Heart left ventricle (tissue), 16 donors: ENCODE results near the gene ATG12. TPM values are rescaled to one million over a fixed set of nuclear protein-coding genes. Genes with fewer than 3 reads are reported as not detected.

Experiments
- ATAC-seq, 4 donors: fragments of 200-7000 bp; cut with Tn5 transposase; one replicate each; pipeline ENCODE4 v1.9.1; 2020 to 2022; ENCODE audit warnings: moderate library complexity in 4 of 4, mild to moderate bottlenecking in 3 of 4, moderate number of reproducible peaks in 1 of 4
- DNase-seq, 5 donors: peaks; one replicate each; pipeline ENCODE4 v3.0.0-alpha.2; 2020
- H3K27ac ChIP-seq, 12 donors: fragments of 200-600 bp; sonication (generic) in 4 of 12; one replicate each; pipeline versions ENCODE4 v1.5.0 to v1.8.0; 2016 to 2022; ENCODE audit warnings: mild to moderate bottlenecking in 2 of 12
- H3K27me3 ChIP-seq, 9 donors: fragments of 200-600 bp; sonication (generic) in 2 of 9; one replicate each; pipeline versions ENCODE4 v1.5.1 to v1.8.0; 2016 to 2022; ENCODE audit warnings: mild to moderate bottlenecking in 3 of 9
- H3K36me3 ChIP-seq, 9 donors: fragments of 200-600 bp; sonication (generic) in 2 of 9; one replicate each; pipeline versions ENCODE4 v1.5.0 to v1.8.0; 2018 to 2022; ENCODE audit warnings: mild to moderate bottlenecking in 2 of 9
- H3K4me1 ChIP-seq, 12 donors: fragments of 200-600 bp; sonication (generic) in 4 of 12; one replicate each; pipeline versions ENCODE4 v1.5.0 to v1.8.0; 2016 to 2022; ENCODE audit warnings: mild to moderate bottlenecking in 3 of 12
- H3K4me3 ChIP-seq, 12 donors: fragments of 200-600 bp; sonication (generic) in 4 of 12; one replicate each; pipeline versions ENCODE4 v1.5.0 to v1.8.0; 2017 to 2022; ENCODE audit warnings: mild to moderate bottlenecking in 9 of 12, moderate library complexity in 4 of 12
- H3K9me3 ChIP-seq, 12 donors: fragments of 200-600 bp; sonication (generic) in 4 of 12; one replicate each; pipeline versions ENCODE4 v1.5.0 to v1.8.0; 2016 to 2022; ENCODE audit warnings: mild to moderate bottlenecking in 1 of 12
- POLR2A ChIP-seq, 2 donors: fragments of 450-650 bp; IDR thresholded peaks; one replicate each; pipeline ENCODE4 v1.6.1; 2017; ENCODE audit warnings: antibody characterized with exemption in 2 of 2, mild to moderate bottlenecking in 2 of 2, moderate library complexity in 2 of 2
- WGBS, 4 donors: extraction: QIAGEN DNeasy Blood & Tissue Kit in 2 of 4; methylation state at CpG; one replicate each; pipeline versions ENCODE4 v1.1.5 to v1.1.7; 2013 to 2018; 5-methylcytosine and 5-hydroxymethylcytosine counted together
- intact Hi-C, 10 donors: fragments of 100-400 bp; cut with DNase I; formaldehyde crosslinking; loops; one replicate each; pipeline versions ENCODE4 v1.11.1 to v1.14.2; 2022
- polyA plus RNA-seq, 2 donors: library from polyadenylated mRNA; stranded (reverse); fragments of 200-250 nt; gene quantifications; one replicate each; pipeline ENCODE4 v1.2.3, GENCODE V29; 2013
- total RNA-seq, 9 donors: library from RNA; depleted of rRNA in 2 of 9; stranded (reverse); fragments of >200 nt in 2 of 9; fragmentation: NEBNext Ultra II Directional in 3 of 9; extraction: Animal tissue kit (Norgen Biotek cat#: 25700) in 3 of 9; gene quantifications; one replicate each; pipeline versions ENCODE4 v1.1.0 to v1.2.4, GENCODE V29; 2016 to 2023
- TF ChIP-seq, protein P1 (sequence below), 12 donors: fragments of 200-600 bp; sonication (generic) in 4 of 12; IDR thresholded peaks; one replicate each; pipeline versions ENCODE4 v1.5.0 to v1.8.0; 2018 to 2022; ENCODE audit warnings: antibody characterized with exemption in 12 of 12, mild to moderate bottlenecking in 5 of 12
- donor health status: ischemic (EF 13 %, LVEDD 7.1; RV severe dilation, severe dysfunction).
- donor health status: healthy with polysubstance abuse.
- donor health status: DM: no; HTN: yes; CAD: no.
- donor health status: DM: no; HTN: no; CAD: no.
- donor health status: ischemic (EF 25% LVEDD 6.9; RV normal size, moderate dysfunction).
- donor health status: ischemic (EF 25% LVEDD 5.7; RV mildly dilated, moderate dysfunction).
- donor health status: healthy.
- donor health status: DM: yes; HTN: yes; CAD: no.
- donor health status: ischemic (EF 35%, LVEDD 5.7; RV mildly dilated, moderate dysfunction).
- donor health status: nonischemic (EF 11% LVEDD 7.7; RV severe dilation, severe dysfunction).
- donor health status: DM: yes; HTN: yes; CAD: no.
- donor health status: PGD.
- donor health status: ischemic (EF 29% LVEDD 5.4; RV normal size, mild dysfunction).
- donor health status: nonischemic (EF 23%, LVEDD 6.1; RV moderate dilation, normal function).

The ATG12 gene
- total and polyA plus RNA-seq, 11 donors = 15.3 to 31.3 (median 23.0) TPM

- H3K27ac ChIP-seq = no peak overlapping the region
- no peaks in the 10 kb centered on the region for H3K27me3 ChIP-seq
- H3K4me3 ChIP-seq = no peak overlapping the region
- WGBS, 4 donors = 61 to 71% (median 62%) methylated on average over 2 of the region's 2 CpGs
- H3K36me3 ChIP-seq = peaks cover 0 to 5% (median 0%) of the 10 kb centered on the region in 9 donors
- no peaks in the 10 kb centered on the region for H3K9me3 ChIP-seq
- no peak for DNase-seq
- TF ChIP-seq, protein P1, sequence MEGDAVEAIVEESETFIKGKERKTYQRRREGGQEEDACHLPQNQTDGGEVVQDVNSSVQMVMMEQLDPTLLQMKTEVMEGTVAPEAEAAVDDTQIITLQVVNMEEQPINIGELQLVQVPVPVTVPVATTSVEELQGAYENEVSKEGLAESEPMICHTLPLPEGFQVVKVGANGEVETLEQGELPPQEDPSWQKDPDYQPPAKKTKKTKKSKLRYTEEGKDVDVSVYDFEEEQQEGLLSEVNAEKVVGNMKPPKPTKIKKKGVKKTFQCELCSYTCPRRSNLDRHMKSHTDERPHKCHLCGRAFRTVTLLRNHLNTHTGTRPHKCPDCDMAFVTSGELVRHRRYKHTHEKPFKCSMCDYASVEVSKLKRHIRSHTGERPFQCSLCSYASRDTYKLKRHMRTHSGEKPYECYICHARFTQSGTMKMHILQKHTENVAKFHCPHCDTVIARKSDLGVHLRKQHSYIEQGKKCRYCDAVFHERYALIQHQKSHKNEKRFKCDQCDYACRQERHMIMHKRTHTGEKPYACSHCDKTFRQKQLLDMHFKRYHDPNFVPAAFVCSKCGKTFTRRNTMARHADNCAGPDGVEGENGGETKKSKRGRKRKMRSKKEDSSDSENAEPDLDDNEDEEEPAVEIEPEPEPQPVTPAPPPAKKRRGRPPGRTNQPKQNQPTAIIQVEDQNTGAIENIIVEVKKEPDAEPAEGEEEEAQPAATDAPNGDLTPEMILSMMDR (IDR thresholded peaks at IDR 0.05) = no peak
- no peak for TF ChIP-seq POLR2A (IDR thresholded peaks at IDR 0.05)
- ATAC-seq = no peak
- intact Hi-C loops = no loop called here
- peaks cover 0 to 3% (median 0%) of the 10 kb centered on the region in 12 donors for H3K4me1 ChIP-seq
Measured at GRCh38 chr5:115798252-115798651, 43.1 kb downstream of the ATG12 start.

DNA sequence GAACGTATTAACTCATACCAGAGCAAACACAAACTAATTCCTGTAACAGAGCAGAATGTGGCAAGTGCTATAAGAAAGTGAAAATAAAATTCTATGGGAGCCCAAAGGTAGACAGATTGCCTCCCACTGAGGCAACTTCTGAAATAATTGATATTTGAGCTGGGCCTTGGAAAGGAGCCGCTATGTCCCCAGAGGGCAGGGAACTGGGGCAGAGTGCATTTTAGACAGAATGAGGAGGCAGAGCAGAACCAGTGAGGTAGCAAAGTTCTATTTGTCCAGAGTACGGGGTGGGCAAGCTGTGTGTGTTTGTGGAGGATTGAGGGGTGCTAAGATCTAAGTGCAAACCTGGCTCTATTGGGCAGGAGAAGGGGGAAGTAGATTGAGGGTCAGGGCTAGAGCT, 44.7 kb downstream of the ATG12 start:
- Histone ChIP-seq H3K27ac (no peak overlapping the region), H3K9me3 (no peaks in the 10 kb centered on the region), H3K4me3 (no peak overlapping the region), H3K27me3 (no peaks in the 10 kb centered on the region), H3K4me1 (peaks cover 0 to 3% (median 0%) of the 10 kb centered on the region in 12 donors), H3K36me3 (no peaks in the 10 kb centered on the region)
- WGBS, 4 donors = 91 to 96% (median 94%) methylated on average over 3 of the region's 3 CpGs
- no peak for ATAC-seq
- intact Hi-C loops = no loop called here
- no peak for DNase-seq
- TF ChIP-seq POLR2A (IDR thresholded peaks at IDR 0.05) = no peak
- TF ChIP-seq, protein P1 (IDR thresholded peaks at IDR 0.05) = no peak

DNA sequence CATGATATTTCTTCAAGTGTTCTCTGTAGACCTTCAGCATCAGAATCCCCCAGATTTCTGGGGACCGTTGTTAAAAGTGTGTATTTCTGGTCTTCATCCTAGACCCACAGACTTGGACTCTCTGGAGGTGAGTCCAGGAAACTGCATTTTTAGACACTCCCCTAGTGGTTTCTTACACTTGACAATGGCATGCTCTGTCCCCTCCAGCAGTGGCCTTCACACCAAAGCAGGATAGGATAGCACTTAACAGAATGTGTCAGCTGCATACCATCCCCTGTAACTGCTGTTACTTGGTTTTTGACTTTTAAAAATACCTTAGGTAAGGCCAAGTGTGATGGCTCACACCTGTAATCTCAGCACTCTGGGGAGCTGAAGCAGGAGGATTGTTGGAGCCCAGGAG, 45.7 kb downstream of the ATG12 start:
- intact Hi-C loops = no loop called here

GRCh38 chr5:115788440-115788839, 52.9 kb downstream of the ATG12 start:
- Histone ChIP-seq H3K36me3 (no peaks in the 10 kb centered on the region), H3K4me3 (no peak overlapping the region), H3K9me3 (no peaks in the 10 kb centered on the region), H3K4me1 (no peaks in the 10 kb centered on the region), H3K27me3 (peaks cover 0 to 16% (median 0%) of the 10 kb centered on the region in 9 donors), H3K27ac (no peak overlapping the region)
- DNase-seq (no peak), ATAC-seq (no peak)
- WGBS, 4 donors = 94 to 99% (median 97%) methylated on average over 1 of the region's 1 CpG
- intact Hi-C loops = no loop called here
- TF ChIP-seq POLR2A (IDR thresholded peaks at IDR 0.05) = no peak

More for the DNA sequence above, 45.7 kb downstream of the ATG12 start:
- ATAC-seq (no peak), DNase-seq (no peak)
- Histone ChIP-seq H3K27me3 (peaks cover 0 to 4% (median 0%) of the 10 kb centered on the region in 9 donors), H3K36me3 (no peaks in the 10 kb centered on the region), H3K9me3 (no peaks in the 10 kb centered on the region), H3K4me3 (no peak overlapping the region), H3K27ac (no peak overlapping the region), H3K4me1 (peaks cover 0 to 3% (median 0%) of the 10 kb centered on the region in 12 donors)
- TF ChIP-seq, protein P1 (IDR thresholded peaks at IDR 0.05) = no peak
- no peak for TF ChIP-seq POLR2A (IDR thresholded peaks at IDR 0.05)
- WGBS, 4 donors = 81 to 94% (median 85%) methylated on average over 1 of the region's 1 CpG

- Histone ChIP-seq H3K4me1 (no peaks in the 10 kb centered on the region), H3K4me3 (no peak overlapping the region), H3K9me3 (no peaks in the 10 kb centered on the region), H3K27ac (no peak overlapping the region), H3K27me3 (peaks cover 0 to 16% (median 0%) of the 10 kb centered on the region in 9 donors), H3K36me3 (no peaks in the 10 kb centered on the region)
- 33 to 38% (median 36%) methylated on average over 1 of the region's 1 CpG for WGBS, 4 donors
- ATAC-seq (no peak), DNase-seq (no peak)
- intact Hi-C loops = no loop called here
- TF ChIP-seq, protein P1 (IDR thresholded peaks at IDR 0.05) = no peak
- TF ChIP-seq POLR2A (IDR thresholded peaks at IDR 0.05) = no peak
Measured at GRCh38 chr5:115787426-115787825, 53.9 kb downstream of the ATG12 start.
